Activated T-helper 9 cell treated with anti-CD3 and anti-CD28 coated beads, Interleukin-2, amount 50 U/mL, for 16 hours (primary cell): Measurements from ENCODE around the gene NCK2.

Source experiments
- DNase-seq: peaks from one replicate; pipeline ENCODE4 v3.0.0-alpha.2; 2020; ENCODE audit warnings: low read depth

The NCK2 gene

GRCh38 chr2:105814291-105814940 lies 69.7 kb downstream of the NCK2 start:
- DNase-seq = no peak

GRCh38 chr2:105815401-105815800 lies 70.7 kb downstream of the NCK2 start:
- no peak for DNase-seq

- no peak for DNase-seq
Observed at GRCh38 chr2:105820151-105820550, 75.4 kb downstream of the NCK2 start.

GRCh38 chr2:105820691-105821090 lies 76.0 kb downstream of the NCK2 start:
- no peak for DNase-seq

GRCh38 chr2:105821428-105822125 lies 76.9 kb downstream of the NCK2 start:
- DNase-seq = no peak

- no peak for DNase-seq
Observed at GRCh38 chr2:105822186-105822585, 77.5 kb downstream of the NCK2 start.

- DNase-seq = no peak
Observed at GRCh38 chr2:105824446-105824845, 79.7 kb downstream of the NCK2 start.

GRCh38 chr2:105827351-105828096 lies 82.8 kb downstream of the NCK2 start:
- DNase-seq = no peak

GRCh38 chr2:105828558-105828957 lies 83.8 kb downstream of the NCK2 start:
- no peak for DNase-seq

- DNase-seq = no peak
Observed at GRCh38 chr2:105834931-105835330, 90.2 kb downstream of the NCK2 start.

GRCh38 chr2:105836341-105836740 lies 91.6 kb downstream of the NCK2 start:
- no peak for DNase-seq

GRCh38 chr2:105836840-105837692 lies 92.4 kb downstream of the NCK2 start:
- DNase-seq = no peak

GRCh38 chr2:105839793-105840192 lies 95.1 kb downstream of the NCK2 start:
- DNase-seq = no peak

GRCh38 chr2:105840933-105841332 lies 96.2 kb downstream of the NCK2 start:
- DNase-seq = no peak

GRCh38 chr2:105841551-105841950 lies 96.8 kb downstream of the NCK2 start:
- DNase-seq = no peak

- DNase-seq = no peak
Observed at GRCh38 chr2:105842555-105842954, 97.8 kb downstream of the NCK2 start.

GRCh38 chr2:105843476-105844374 lies 99.0 kb downstream of the NCK2 start:
- DNase-seq = no peak

GRCh38 chr2:105845976-105846375 lies 101.3 kb downstream of the NCK2 start:
- DNase-seq = no peak

- DNase-seq = no peak
Observed at GRCh38 chr2:105847056-105847455, 102.3 kb downstream of the NCK2 start.

- DNase-seq = no peak
Observed at GRCh38 chr2:105848367-105848766, 103.7 kb downstream of the NCK2 start.
